GM12892 (cell line): ENCODE data around the gene ARHGDIB.

ENCODE experiments used
- POLR2A ChIP-seq: IDR thresholded peaks from 2 replicates; pipeline ENCODE4 v1.6.1; 2011; ENCODE audit warnings: low read depth, low read length, control low read depth
- POLR2AphosphoS5 ChIP-seq: IDR thresholded peaks from 2 replicates; pipeline ENCODE4 v1.6.1; 2011; ENCODE audit warnings: low read depth, low read length, control low read depth
- TAF1 ChIP-seq: IDR thresholded peaks from 2 replicates; pipeline ENCODE4 v1.6.1; 2011; ENCODE audit warnings: low read depth, mild to moderate bottlenecking, control low read depth, low read length, borderline replicate concordance

- no peak for TF ChIP-seq POLR2AphosphoS5
- TF ChIP-seq POLR2A, result no peak
- no peak for TF ChIP-seq TAF1
Observed at GRCh38 chr12:14902465-14902864, 58.9 kb downstream of the ARHGDIB start.
